Colonic mucosa (tissue), 4 donors: ENCODE measurements around the gene OPRPN. TPM values are rescaled to one million over a fixed set of nuclear protein-coding genes. Genes with fewer than 3 reads are reported as not detected.

ENCODE experiments used
- DNase-seq: peaks from one replicate; pipeline ENCODE4 v3.0.0-alpha.2; 2020
- H3K27ac ChIP-seq: fragments of 200-600 bp; one replicate; pipeline ENCODE4 v1.8.0; 2021
- H3K27me3 ChIP-seq: fragments of 200-600 bp; one replicate; pipeline ENCODE4 v1.8.0; 2021
- H3K36me3 ChIP-seq: fragments of 200-600 bp; one replicate; pipeline ENCODE4 v1.8.0; 2021
- H3K4me1 ChIP-seq: fragments of 200-600 bp; one replicate; pipeline ENCODE4 v1.8.0; 2021; ENCODE audit warnings: mild to moderate bottlenecking
- H3K4me3 ChIP-seq: fragments of 200-600 bp; one replicate; pipeline ENCODE4 v1.8.0; 2021
- H3K9ac ChIP-seq, 2 donors: one replicate each; pipeline ENCODE4 v1.7.0; 2013; ENCODE audit warnings: control low read depth in 2 of 2, low read depth in 2 of 2, low read length in 2 of 2
- H3K9me3 ChIP-seq: fragments of 200-600 bp; one replicate; pipeline ENCODE4 v1.8.0; 2021
- intact Hi-C: fragments of 100-400 bp; cut with DNase I; formaldehyde crosslinking; loops from one replicate; pipeline ENCODE4 v1.14.1; 2022
- total RNA-seq, 2 donors: library from RNA; stranded (reverse); fragmentation: NEBNext Ultra II Directional in 1 of 2; extraction: Animal tissue kit (Norgen Biotek cat#: 25700) in 1 of 2; gene quantifications; one replicate each; pipeline ENCODE4 v1.2.1, GENCODE V29; 2021
- TF ChIP-seq, protein P1 (sequence below): fragments of 200-600 bp; IDR thresholded peaks from one replicate; pipeline ENCODE4 v1.8.0; 2022; ENCODE audit warnings: antibody characterized with exemption, mild to moderate bottlenecking
- donor health status: healthy.
- donor health status: DM: no; HTN: no; CAD: no.
- donor health status: DM: no; HTN: no; CAD: no.

Gene OPRPN
- total RNA-seq, 2 donors from 2014 or later, result not detected

DNA sequence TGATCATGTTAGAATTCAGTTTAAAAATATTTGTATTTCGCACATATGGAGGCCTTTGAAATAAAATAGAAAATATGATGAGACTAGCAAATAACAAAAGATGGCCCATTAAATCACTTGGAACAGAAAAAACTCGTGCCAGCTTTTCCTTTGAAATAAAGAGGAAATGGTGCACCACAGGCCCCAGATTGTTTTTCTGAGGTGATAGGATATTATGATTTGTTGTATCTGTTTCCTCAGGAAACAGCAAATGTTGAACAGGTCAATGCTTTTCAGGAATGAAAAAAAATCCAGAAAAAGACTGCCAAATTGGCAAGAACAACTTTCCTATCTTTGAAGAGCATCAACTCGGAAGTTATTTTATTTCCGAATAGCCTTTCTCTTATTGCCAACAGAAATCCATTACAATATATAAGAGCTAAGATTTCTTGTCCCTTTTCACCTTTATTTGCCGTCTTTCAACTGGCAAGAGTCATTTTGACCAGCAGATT is 15.0 kb upstream of the OPRPN start, which contains the start of gene SMR3B:
Gene SMR3B, plus strand, starts transcription at position 441 of the 491 bp plus-strand sequence. CDS start 1,380 bp downstream, outside the sequence.
- intact Hi-C loops, result no loop called here

DNA sequence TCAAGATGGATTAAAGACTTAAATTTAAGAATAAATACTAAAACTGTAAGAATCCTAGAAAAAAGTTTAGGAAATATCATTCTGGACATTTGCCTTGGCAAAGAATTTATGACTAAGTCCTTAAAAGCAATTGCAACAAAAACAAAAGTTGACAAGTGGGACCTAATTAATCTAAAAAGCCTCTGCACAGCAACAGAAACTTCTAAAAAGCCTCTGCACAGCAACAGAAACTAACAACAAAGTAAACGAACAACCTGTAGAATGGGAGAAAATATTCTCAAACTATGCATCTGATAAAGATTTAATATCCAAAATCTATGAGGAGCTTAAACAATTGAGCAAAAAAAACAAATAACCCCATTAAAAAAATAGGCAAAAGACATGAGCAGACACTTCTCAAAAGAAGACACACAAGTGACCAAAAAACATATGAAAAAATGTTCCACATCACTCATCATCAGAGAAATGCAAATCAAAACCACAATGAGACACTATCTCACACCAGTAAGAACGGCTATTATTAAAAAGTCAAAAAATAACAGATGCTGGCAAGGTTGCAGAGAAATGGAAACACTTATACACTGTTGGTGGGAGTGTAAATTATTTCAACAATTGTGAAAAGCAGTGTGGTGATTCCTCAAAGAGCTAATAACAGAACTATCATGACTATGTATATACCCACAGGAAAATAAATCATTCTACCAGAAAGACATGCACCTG is 5.5 kb upstream of the OPRPN start:
- no peak overlapping the region for H3K27ac ChIP-seq
- H3K27me3 ChIP-seq, result no peaks in the 10 kb centered on the region
- H3K4me1 ChIP-seq, result no peaks in the 10 kb centered on the region
- H3K36me3 ChIP-seq, result no peaks in the 10 kb centered on the region
- H3K9me3 ChIP-seq, result no peaks in the 10 kb centered on the region
- TF ChIP-seq, protein P1, sequence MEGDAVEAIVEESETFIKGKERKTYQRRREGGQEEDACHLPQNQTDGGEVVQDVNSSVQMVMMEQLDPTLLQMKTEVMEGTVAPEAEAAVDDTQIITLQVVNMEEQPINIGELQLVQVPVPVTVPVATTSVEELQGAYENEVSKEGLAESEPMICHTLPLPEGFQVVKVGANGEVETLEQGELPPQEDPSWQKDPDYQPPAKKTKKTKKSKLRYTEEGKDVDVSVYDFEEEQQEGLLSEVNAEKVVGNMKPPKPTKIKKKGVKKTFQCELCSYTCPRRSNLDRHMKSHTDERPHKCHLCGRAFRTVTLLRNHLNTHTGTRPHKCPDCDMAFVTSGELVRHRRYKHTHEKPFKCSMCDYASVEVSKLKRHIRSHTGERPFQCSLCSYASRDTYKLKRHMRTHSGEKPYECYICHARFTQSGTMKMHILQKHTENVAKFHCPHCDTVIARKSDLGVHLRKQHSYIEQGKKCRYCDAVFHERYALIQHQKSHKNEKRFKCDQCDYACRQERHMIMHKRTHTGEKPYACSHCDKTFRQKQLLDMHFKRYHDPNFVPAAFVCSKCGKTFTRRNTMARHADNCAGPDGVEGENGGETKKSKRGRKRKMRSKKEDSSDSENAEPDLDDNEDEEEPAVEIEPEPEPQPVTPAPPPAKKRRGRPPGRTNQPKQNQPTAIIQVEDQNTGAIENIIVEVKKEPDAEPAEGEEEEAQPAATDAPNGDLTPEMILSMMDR, result no peak
- no peak for DNase-seq
- intact Hi-C loops, result no loop called here
- no peak overlapping the region for H3K9ac ChIP-seq
- no peak overlapping the region for H3K4me3 ChIP-seq

More for the DNA sequence above, 15.0 kb upstream of the OPRPN start, which contains the start of gene SMR3B:
- Histone ChIP-seq H3K4me3 (no peak within 1 kb of the TSS), H3K27ac (no peak within 1 kb of the TSS), H3K9ac (no peak within 1 kb of the TSS), H3K4me1 (no peaks in the 10 kb centered on the region), H3K36me3 (no peaks in the 10 kb centered on the region), H3K27me3 (no peaks in the 10 kb centered on the region), H3K9me3 (no peaks in the 10 kb centered on the region)
- no peak for DNase-seq
- TF ChIP-seq, protein P1, result no peak

DNA sequence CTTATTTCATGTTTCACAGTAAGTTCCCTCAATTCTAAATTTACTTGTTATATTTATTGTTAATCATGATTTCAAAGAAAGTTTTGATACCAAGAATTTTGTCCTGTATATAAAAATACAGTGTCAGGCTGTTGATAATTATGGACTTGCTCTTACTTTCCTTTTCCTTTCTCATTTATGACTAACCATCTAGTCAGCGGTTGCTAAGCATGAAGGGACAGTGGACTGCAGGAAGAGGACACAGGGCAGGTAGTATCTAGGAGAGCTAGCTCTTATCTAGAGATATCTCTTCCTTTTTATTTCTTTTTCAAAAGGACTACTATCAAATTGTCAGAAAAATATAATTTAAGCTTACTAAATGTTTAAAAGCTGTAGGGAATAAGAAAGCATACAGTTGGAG is 1.6 kb downstream of the OPRPN start:
- Histone ChIP-seq H3K27me3 (no peaks in the 10 kb centered on the region), H3K9ac (no peak overlapping the region), H3K27ac (no peak overlapping the region), H3K4me1 (no peaks in the 10 kb centered on the region), H3K4me3 (no peak overlapping the region), H3K9me3 (no peaks in the 10 kb centered on the region), H3K36me3 (no peaks in the 10 kb centered on the region)
- TF ChIP-seq, protein P1, result no peak
- no peak for DNase-seq
- intact Hi-C loops, result no loop called here

DNA sequence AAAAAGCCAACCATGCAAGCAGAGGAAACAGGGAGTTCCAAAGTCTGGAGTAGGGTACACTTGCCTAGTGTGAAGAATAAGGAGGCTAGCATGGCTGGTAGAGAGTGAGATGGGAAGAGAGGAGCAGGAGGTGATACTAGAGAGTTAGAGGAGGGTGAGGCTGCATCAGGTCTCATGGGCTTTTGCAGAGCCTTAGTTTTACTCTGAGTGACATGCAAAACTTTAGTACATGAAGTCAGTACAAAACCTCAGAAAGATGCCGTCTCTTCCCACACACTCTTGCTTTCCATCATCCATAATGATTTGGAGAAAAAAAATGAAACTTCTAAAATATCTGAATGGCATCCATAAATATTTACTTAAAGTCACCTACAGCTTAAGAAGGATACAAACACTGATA is 5.0 kb downstream of the OPRPN start:
- no peak overlapping the region for H3K4me3 ChIP-seq
- DNase-seq, result no peak
- H3K27ac ChIP-seq, result no peak overlapping the region
- H3K9ac ChIP-seq, result no peak overlapping the region
- H3K4me1 ChIP-seq, result no peaks in the 10 kb centered on the region
- intact Hi-C loops, result no loop called here
- H3K36me3 ChIP-seq, result no peaks in the 10 kb centered on the region
- no peaks in the 10 kb centered on the region for H3K9me3 ChIP-seq
- TF ChIP-seq, protein P1, result no peak
- no peaks in the 10 kb centered on the region for H3K27me3 ChIP-seq

DNA sequence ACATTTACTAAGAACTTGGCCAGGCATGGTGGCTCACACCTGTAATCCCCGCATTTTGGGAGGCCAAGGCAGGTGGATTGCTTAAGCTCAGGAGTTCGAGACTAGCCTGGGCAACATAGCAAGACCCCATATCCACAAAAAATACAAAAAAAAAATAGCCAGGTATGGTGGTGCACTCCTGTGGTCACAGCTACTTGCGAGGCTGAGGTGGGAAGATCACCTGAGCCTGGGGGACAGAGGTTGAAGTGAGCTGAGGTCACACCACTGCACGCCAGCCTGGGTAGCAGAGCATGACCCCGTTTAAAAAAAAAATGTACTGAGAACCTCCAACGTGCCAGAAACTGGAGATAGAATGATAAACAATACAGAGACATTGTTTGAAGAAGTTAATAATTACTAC is 8.0 kb downstream of the OPRPN start:
- no peak overlapping the region for H3K9ac ChIP-seq
- H3K4me1 ChIP-seq, result no peaks in the 10 kb centered on the region
- no peak overlapping the region for H3K27ac ChIP-seq
- intact Hi-C loops, result no loop called here
- no peaks in the 10 kb centered on the region for H3K27me3 ChIP-seq
- no peaks in the 10 kb centered on the region for H3K9me3 ChIP-seq
- H3K4me3 ChIP-seq, result no peak overlapping the region
- H3K36me3 ChIP-seq, result no peaks in the 10 kb centered on the region
- no peak for DNase-seq
- TF ChIP-seq, protein P1, result no peak
